ENCODE data around the gene ALPK1.

GRCh38 chr4:112386071-112386470 lies 88.9 kb downstream of the ALPK1 start:
- TF ChIP-seq CTCF (conservative IDR thresholded peaks at IDR 0.05) (no peak), ZFX (IDR thresholded peaks at IDR 0.05) (no peak)

Measured in C4-2B (cell line).